Fibroblast of upper back skin (primary cell): Measurements from ENCODE around the gene SCNN1A.

Source experiments
- DNase-seq: peaks from one replicate; pipeline ENCODE4 v3.0.0-alpha.2; 2013

SCNN1A gene

DNA sequence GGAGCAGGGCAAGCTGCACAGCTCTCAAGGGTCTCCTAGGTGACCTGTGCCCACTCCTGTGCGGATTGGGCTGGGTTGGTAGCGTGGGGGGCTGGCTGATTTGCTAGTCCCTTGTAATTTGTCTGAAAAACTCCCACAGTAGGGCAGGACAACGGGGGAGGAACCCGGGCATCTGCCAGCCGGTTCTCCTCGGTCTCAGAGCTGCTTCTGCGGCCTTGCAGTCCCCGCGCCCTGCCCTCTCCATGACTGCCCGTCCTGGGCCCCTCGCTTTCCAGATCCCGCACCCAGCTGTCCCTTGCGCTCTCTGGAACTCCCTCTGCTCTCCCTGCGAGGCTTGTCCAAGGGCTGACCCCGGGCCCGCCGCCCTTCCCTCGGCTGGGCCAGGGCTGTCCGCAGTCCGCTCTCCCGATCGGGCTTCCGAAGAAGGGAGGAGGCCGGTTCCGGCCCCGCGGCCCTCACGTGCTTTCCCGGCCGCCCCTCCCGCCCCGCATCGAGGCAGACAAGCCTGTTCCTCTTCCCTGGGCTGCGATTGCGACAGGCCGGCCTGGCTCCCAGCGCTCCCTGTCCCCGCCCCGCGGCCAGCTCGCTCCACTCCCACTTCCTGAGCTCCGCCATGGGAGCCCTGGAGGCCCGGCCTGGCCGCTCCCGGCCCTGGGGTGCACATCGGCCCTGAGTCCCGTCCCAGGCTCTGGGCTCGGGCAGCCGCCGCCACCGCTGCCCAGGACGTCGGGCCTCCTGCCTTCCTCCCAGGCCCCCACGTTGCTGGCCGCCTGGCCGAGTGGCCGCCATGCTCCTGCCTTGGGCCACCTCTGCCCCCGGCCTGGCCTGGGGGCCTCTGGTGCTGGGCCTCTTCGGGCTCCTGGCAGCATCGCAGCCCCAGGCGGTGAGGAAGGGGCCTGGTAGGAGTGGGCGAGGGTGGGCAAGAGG is 8.5 kb upstream of the SCNN1A start, which contains the start of gene LTBR:
Gene LTBR, plus strand, starts transcription at position 591 of the 927 bp plus-strand sequence. Its CDS starts 197 bp downstream, at position 788.
- DNase-seq: peak; percentile 91

DNA sequence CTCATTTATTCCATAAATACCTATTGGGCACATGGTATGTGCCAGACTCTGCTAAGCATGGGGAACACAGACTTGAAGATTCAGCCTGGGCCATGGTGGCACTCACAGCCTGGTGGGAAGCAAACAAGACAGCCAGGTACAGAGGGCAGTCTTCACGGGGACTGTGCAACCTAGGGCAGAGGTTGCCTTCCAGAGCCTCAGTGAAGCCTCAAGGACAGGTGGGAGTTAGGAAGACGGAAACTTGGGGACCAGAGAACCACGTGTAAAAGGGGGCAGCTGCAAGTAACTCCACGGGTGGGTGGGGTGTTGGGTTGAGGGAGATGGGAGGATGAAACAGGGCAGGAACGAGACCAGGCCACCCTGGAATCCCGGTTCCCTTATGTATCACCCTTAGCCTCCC is 7.6 kb upstream of the SCNN1A start:
- DNase-seq: no peak

DNA sequence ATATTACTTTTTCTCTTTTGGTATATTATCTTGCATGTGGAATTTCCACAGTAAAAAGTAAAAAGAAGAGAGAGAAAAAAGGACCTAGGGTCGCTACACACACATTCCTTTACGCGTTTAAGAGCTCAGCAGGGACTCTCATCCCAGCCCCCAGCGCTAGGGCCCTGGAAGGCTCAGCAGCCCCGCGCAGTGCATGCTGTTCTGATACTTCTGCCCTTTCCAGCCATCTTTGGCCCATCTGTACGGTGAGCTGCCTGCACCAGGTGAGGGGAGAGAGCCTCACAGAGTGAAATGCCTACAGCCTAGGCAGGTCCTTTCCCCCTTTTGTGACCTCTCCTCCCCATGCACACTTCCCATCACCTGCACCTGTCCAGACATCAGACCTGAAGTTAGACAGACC is 7.0 kb upstream of the SCNN1A start:
- no peak for DNase-seq

DNA sequence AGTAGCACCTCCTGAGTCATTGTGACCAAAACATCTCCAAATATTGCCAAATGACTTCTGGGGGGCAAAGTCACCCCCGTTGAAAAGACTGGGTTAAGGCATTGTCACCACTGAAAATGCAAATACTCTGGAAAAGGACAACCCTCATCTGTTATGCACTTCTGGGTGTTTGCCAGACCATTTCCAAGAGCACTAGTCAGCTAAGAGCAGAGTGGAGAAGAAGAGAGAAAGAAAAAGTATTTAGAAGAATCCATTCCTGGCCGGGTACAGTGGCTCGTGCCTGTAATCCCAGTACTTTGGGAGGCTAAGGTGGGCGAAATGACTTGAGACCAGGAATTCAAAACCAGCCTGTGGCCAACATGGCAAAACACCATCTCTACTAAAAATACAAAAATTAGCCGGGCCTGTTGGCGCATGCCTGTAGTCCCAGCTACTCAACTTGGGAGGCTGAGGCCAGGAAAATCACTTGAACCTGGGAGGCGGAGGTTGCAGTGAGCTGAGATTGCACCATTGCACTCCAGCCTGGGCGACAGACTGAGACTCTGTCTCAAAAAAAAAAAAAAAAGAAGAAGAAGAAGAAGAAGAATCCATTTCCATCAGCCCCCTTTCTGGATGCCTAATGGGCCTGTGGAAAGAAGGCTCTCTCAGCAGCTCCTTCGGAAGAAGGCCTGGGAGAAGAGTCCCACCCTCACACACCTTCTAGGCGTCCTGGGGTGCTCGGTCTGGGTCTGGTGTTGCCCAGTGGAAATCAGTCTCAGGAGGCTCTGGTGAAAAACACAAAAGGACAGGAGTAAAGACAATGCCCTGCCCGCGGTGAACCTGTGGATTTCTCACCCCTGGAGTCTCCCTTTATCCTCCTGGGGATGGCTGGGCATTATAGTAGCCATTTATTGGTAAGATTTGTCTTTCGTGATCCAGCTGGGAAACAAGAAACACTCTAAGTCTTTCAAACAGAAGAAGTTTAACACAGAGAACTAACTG is 5.1 kb upstream of the SCNN1A start:
- DNase-seq: peak; percentile 45

DNA sequence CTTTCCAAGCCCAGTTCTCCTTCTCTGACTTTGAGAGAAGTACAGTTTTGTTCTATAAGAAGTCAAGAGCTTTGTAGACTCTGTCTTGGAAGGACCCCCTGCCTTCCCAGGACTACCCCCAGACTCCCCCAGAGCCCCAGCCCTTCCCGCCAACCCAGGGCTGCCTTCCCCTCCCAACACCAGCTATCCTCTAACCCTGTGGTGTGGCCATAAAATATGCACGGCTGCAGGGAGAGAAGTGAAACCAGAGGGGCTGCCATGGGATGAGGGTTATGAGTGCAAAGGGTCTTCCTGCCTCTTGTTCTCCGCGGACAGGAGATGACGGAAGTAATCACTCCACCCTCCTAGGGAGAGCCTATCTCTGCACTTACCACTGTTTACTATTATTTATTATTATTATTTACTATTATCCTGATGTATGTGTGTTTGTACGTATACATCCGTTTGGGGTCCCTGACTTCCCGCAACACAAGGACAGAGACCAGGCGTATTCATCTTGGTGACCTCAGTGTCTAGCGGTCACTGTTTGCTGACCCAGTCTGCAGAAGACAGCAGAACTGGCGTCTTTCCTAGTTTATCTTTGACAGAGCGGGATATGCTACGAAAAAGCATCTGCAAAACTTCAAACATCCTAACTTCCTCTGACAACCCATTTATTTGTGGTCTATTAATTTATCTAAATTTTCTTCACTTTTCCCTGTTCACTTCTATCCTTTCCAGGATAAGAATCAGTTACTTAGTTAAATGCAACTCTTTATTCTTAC is 3.5 kb upstream of the SCNN1A start:
- DNase-seq: no peak

DNA sequence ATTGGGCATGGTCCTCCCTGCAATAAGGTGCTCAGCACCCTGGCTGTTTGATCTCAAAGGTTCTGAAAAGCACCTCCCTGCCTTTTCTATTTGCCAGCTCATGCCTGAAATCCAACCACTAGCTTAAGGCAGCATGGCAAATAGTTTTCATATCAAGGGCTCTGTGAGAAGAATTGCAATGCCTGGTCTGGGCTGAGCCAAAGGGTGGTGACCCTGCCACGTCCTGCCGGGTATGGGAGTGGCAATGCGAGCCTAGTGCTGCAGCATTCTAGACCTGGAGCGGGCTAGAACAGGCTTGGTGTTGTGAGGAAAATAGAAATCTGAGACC is 2.3 kb upstream of the SCNN1A start:
- DNase-seq: no peak

DNA sequence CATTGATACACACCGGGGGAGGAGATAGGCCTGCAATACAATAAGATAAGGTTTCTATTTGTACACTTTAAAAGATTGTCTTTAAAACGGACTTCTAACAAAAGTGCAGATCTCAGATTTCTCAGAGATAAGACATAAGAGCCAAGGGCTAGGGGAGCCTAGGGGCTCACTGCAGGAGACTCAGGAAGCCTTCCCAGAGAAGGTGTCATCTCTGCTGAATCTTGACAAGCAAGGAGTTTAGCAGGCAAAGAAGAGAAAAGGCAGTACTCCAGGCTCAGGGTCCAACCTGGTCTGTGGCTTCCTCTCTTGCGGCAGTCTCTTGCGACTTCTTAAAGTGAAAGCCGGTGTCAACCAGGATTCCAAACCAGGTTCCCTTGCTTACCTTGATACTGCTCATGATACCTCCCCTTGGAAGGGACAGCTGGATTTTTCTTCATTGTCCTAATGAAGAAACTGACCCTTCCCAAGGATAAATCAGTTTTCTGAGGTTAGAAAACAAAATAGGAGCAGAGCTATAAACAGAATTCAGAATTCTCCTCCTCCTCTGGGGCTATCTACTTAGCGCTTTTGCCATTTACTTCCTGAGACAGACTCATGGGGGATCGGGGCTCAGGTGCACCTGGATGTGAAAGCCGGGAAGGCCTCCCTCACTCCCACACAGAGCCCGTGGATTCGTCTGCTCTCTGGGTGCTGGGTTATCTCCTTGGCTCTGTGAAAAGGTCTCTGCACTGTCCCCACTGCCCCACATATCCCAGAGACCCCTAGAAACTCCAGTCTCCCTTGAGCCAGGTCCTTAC is 1.7 kb upstream of the SCNN1A start:
- DNase-seq: no peak

DNA sequence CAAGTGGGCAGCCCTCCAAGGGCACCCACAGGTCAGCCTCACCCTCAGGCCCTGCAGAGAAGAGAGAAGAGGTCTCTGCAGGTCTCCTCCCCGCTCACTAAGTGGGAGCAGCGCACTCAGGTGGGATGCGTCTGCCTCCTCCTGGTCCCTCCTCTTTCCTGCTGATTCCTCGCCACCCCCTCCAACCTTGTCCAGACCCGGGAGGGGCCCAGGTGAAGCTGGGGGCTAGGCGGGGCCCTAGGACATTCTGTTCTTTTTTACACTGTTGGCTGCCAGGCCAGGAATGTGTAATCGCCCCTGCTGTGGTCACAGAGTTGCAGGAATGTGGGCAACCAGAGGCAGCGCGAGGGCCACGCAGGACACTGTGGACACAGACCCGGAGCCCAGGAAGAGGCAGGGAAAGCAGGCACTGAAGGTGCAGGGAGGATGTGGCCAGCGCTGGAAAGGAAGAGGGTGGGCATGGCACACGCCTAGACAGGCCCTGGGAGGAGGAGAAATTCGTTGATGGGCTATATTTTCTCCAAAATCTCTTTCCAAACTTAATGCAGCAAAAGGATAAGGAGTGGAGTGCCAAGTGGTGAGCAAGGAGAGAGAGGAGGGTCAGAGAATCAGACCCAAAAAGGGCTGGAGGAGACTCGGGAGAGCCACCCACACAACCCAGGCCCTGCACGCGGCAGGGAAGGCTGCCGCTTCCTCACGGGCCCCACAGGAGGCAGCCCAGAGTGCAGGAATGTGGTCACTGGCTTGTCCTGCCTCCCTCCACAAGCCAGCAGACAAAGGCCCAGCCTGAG is 911 bp upstream of the SCNN1A start:
- DNase-seq: peak; percentile 62

DNA sequence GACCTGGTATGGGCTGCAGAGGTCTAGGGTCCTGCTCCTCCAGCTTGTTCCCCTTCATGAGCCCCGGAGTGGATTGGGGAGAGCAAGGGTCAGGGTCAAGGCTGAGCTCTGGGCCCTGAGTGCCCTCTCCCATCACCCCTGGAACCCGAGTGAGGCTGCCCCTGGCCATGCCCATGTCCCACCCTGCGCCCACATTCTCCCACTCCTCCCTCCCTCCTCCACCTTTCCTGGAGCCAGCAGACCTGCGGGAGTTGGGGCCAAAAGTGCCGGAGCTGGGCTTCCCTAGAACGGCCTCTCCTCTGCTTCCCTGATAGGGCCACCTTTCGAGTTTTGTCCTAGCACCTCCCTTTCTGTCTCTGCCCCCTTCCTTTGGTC is 590 bp downstream of the SCNN1A start:
- DNase-seq: no peak

DNA sequence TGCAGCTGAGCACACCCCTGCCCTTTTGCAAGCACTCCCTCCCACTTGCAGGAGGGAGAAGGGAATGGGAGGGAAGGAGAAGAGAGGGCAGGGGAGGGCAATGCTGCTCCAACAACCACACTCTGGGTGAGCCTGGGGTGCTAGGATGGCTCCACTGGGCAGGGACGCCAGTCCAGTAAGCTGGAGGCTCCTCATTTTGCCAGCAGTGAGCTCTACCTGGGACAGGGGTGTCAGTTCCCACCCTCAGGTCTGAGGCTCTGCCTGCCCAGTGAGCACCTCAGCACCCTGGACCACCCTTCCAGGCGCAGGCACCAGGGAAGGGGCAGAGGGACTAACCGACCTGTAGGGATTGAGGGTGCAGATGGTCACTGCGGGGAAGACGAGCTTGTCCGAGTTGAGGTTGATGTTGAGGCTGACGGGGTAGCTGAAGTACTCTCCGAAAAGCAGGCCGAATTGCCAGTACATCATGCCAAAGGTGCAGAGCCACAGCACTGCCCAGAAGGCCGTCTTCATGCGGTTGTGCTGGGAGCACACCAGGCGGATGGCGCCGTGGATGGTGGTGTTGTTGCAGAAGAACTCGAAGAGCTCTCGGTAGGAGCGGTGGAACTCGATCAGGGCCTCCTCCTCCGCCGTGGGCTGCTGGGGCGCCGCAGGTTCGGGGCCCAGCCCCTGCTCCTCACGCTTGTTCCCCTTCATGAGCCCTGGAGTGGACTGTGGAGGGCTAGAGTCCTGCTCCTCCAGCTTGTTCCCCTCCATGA is 1.2 kb downstream of the SCNN1A start:
- no peak for DNase-seq

DNA sequence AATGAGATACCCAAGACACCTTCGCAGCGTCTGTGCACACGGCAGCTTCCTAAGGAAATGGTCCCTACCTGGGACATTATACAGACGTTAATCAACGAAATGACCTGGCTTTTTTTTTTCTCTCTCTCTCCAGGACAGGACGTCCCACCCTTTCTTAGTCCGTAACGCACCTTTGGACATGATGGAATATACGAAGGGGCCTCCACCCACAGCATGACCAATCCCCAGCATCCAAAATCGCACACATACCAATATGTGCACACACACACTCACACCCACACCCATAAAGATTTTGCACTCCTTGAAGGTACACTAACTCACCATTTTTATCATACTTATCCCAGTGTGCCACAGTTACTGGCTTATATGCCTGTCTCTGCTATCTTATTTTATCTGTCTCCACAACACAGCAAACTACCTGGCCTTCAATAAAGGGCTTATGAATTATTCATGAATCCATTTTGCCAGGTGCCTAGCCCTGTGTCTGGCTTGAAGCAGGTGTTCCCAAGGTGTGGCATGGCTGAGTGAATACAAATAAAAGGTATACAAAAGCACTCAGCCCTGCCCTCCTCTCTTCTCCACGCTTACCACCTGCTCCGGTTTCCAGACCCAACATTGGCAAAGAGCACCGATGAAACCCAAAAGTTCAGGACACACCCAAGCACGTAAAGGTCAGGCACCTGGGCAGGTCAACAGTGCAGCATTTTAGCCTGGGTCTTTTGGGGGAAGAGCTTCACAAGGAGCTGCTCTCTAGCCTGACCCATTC is 2.2 kb downstream of the SCNN1A start:
- DNase-seq: no peak

DNA sequence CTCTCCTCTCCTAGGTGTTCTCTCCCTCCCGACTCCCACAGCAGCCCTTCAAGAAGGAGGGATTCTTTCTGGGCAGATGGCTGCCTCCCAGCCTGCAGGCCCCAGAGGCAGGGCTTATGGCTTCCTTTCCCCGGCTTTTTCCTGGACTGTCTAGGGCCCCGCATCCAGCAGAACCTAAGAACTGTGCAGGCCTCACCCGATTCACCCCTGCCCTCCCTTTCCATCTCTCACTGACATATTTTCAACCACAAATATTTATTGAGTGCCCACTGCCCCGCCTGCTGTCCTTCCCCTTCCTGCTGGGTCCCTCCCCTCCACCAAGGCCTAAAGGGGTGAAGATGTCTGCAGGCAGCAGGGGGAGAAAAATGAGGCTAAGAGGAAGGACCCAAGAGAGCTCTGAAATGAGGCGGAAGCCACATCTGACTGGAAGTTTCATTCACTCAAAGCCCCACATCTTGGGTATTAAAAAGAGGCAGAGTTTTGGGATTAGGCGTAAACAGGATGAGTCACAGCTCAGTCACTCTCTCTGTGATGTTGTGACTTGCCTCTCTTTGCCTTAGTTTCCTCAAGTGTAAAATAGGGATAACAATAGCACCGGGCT is 2.9 kb downstream of the SCNN1A start:
- peak; percentile 92 for DNase-seq

DNA sequence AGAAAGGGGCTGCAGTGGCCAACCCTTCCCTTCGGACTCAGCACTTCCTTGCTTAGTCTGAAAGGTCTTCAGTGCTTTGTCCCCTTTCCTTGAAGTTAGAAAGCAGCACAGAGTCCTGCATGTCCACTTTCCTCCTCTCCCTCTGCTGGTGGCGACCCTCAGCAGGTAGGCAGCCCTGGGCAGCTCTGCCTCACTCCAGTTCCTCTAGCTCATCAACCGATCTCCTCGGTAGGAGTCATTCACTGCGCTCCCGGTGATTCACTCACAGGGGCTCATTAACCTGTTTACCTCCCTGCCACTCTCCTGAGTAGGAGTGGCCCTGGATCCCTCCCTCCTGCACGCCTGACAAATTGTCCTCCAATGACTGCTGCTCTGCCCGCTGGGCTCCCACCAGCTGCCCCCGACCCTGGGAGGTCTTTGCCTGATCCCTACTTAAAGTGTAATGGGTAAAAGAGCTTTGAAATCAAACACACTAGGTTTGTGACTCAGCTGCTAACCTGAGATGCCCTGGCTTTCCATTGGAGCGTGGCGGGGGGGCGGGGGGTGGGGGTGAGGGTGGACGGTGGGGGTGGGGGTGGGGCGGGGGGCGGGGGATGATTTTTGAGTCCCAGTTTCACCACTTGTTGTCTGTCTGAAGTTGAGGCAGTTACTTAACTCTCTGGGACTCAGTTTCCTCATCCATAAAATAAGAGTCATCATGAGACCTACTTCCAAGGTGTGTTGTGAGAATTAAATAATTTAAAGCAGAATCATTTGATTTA is 4.2 kb downstream of the SCNN1A start:
- DNase-seq: peak; percentile 61

DNA sequence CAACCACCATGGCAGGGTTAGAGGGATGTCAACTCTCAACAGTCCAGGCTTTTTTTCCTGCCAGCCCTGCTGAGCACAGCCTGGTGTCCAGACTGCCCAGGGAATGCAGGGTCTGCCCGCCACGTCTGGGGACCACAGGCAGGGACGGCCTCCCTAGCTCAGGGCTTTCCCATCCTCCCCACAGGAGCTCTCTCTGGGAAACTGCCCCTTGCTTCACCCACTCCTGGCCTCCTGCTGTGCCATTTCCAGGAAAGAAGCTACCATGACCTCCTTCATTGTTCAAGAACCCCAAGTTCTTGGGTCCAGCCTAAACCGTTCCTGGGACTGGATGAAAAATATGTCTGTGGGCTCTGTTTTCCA is 4.8 kb downstream of the SCNN1A start:
- DNase-seq: no peak

DNA sequence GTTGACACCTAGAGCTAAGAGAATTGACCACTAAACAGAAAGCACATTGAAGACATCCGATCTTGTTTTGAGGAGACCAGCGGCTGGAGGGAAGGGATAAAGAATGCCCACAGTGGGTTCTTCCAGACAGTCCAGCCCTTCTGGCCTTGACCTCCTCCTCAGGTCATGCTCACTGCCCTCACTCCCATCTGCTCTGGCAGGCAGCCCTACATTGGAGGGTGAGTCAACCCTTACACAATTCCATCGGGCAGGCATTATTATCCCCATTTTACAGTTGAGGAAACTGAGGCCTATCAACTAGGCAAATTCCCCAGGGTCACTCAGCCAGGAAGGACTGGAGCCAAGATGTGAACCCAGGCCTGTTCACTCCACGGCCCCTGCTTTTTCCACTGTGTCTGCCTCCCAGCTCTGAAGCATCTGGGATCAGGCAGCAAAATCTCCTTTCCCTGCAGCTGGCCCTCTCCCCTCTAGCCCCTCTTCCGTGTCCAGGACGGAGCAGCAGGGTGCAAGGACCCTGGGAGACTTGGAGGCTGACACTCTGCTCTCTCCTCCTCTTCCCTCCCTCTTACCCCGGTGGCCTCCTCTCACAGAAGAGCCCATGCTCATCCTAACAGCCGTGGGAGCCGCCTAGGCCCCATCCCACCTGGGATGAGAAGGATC is 5.3 kb downstream of the SCNN1A start:
- DNase-seq: peak; percentile 11

DNA sequence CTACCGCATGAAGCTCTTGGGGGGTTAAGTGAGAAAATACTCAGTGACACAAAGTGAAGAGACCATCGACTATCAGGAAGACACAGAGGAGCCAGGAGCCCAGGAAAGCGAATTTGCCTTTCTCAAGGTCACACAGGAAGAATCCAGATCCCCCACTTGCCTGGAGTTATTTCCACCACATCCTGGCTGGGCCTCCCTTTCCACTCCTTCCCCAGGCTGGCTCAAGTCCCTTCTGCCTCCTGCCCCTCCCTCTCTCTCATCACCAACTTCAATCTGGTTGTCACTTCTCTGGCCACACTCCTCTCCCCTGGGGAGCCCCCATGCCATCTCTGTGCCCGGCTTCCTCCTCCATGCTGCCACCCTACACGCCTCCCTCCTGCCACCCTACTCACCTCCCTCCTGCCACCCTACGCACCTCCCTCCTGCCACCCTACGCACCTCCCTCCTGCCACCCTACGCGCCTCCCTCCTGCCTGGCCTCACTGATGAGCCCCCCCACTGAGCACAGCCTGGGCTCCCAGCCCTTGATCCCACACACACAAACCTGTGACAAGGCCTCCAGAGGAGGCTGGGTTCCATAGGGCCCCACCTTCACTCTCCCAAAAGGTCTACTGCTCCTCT is 6.3 kb downstream of the SCNN1A start:
- DNase-seq: peak; percentile 13
